GM18499 (cell line): ENCODE results near the gene CHCT1.

Source experiments
- ATAC-seq: cut with Tn5 transposase; IDR thresholded peaks from one replicate; pipeline ENCODE4 v1.9.1; 2021; ENCODE audit warnings: moderate number of reproducible peaks; ENCODE audit not compliant: insufficient read depth, unreplicated experiment

CHCT1 gene

GRCh38 chr17:60436676-60437075 is 14.4 kb downstream of the CHCT1 start:
- no peak for ATAC-seq

GRCh38 chr17:60439501-60439900 is 17.2 kb downstream of the CHCT1 start:
- ATAC-seq: no peak

GRCh38 chr17:60442271-60443173 is 20.2 kb downstream of the CHCT1 start:
- ATAC-seq: no peak

- no peak for ATAC-seq
Observed at GRCh38 chr17:60443713-60444112, 21.4 kb downstream of the CHCT1 start.

- no peak for ATAC-seq
Observed at GRCh38 chr17:60445144-60445543, 22.9 kb downstream of the CHCT1 start.

- no peak for ATAC-seq
Observed at GRCh38 chr17:60447375-60447774, 25.1 kb downstream of the CHCT1 start.

GRCh38 chr17:60451071-60451470 is 28.8 kb downstream of the CHCT1 start:
- ATAC-seq: no peak

- ATAC-seq: no peak
Observed at GRCh38 chr17:60451965-60452364, 29.7 kb downstream of the CHCT1 start.

- ATAC-seq: no peak
Observed at GRCh38 chr17:60455378-60455777, 33.1 kb downstream of the CHCT1 start.

- ATAC-seq: no peak
Observed at GRCh38 chr17:60457148-60457547, 34.9 kb downstream of the CHCT1 start.

- ATAC-seq: no peak
Observed at GRCh38 chr17:60461584-60461983, 39.3 kb downstream of the CHCT1 start.

GRCh38 chr17:60463157-60463835 is 41.0 kb downstream of the CHCT1 start:
- no peak for ATAC-seq

- no peak for ATAC-seq
Observed at GRCh38 chr17:60464343-60464742, 42.1 kb downstream of the CHCT1 start.

- no peak for ATAC-seq
Observed at GRCh38 chr17:60468371-60468770, 46.1 kb downstream of the CHCT1 start.

GRCh38 chr17:60471451-60471850 is 49.2 kb downstream of the CHCT1 start:
- no peak for ATAC-seq

GRCh38 chr17:60472449-60472848 is 50.2 kb downstream of the CHCT1 start:
- ATAC-seq: no peak

GRCh38 chr17:60473788-60474187 is 51.5 kb downstream of the CHCT1 start:
- ATAC-seq: no peak
